ENCODE results near the gene DCAF11.

DNA sequence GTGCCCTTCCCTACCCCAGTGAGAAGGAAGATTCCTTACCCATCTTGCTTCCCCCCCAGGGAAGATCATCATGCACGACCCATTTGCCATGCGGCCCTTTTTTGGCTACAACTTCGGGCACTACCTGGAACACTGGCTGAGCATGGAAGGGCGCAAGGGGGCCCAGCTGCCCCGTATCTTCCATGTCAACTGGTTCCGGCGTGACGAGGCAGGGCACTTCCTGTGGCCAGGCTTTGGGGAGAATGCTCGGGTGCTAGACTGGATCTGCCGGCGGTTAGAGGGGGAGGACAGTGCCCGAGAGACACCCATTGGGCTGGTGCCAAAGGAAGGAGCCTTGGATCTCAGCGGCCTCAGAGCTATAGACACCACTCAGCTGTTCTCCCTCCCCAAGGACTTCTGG, 11.1 kb upstream of the DCAF11 start:
- TF ChIP-seq, protein P1, sequence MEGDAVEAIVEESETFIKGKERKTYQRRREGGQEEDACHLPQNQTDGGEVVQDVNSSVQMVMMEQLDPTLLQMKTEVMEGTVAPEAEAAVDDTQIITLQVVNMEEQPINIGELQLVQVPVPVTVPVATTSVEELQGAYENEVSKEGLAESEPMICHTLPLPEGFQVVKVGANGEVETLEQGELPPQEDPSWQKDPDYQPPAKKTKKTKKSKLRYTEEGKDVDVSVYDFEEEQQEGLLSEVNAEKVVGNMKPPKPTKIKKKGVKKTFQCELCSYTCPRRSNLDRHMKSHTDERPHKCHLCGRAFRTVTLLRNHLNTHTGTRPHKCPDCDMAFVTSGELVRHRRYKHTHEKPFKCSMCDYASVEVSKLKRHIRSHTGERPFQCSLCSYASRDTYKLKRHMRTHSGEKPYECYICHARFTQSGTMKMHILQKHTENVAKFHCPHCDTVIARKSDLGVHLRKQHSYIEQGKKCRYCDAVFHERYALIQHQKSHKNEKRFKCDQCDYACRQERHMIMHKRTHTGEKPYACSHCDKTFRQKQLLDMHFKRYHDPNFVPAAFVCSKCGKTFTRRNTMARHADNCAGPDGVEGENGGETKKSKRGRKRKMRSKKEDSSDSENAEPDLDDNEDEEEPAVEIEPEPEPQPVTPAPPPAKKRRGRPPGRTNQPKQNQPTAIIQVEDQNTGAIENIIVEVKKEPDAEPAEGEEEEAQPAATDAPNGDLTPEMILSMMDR (IDR thresholded peaks at IDR 0.05), result no peak
- TF ChIP-seq POLR2AphosphoS5 (IDR thresholded peaks at IDR 0.05; ENCODE audit: insufficient read depth in 1 of 2, low read depth in 1 of 2) (no peak), POLR2A (IDR thresholded peaks at IDR 0.05) (no peak)

Data from vagina (tissue), 2 donors.